ENCODE measurements around the gene DNAH6.
A peak's percentile ranks its signal among the peaks of the same experiment; 100 is the strongest.

The DNAH6 gene

GRCh38 chr2:84735389-84735788 is 219.1 kb downstream of the DNAH6 start:
- H3K27ac ChIP-seq = no peak overlapping the region
- TF ChIP-seq ZFX (IDR thresholded peaks at IDR 0.05; ENCODE audit: borderline replicate concordance) (no peak), CTCF (IDR thresholded peaks at IDR 0.05) (no peak)

DNA sequence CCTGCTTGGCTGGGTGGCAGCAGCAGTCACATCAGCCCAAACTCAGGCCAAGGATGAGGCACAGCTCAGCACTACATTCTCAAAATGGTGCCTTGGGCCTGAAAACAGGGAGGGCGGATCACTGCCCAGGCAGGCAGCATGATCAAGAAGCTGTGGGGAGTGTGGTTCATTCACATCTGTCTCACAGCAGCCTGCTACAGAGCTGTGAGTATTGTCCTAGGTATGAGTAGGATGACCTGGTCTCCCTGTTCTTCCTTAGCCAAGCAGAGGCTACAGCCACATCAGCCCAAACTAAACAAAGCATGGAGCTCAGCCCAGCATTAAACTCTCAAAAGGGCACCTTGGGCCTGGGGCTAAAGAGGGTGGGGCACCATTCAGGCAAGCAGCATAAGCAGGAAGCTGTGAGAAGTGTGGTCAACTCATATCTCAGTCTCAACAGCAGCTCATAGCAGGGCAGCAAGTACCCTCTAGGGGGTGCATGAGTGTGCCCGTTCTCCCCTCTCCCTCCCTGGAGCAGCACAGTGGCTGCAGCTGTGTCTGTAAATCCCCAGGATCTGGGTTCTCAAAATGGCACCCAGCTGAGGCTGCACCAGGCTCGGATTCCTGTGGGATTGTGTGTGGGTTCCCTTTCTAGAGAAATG is 225.0 kb downstream of the DNAH6 start:
- H3K27ac ChIP-seq = peak overlapping the region; percentile 53
- TF ChIP-seq CTCF (IDR thresholded peaks at IDR 0.05) (peak; percentile 44), ZFX (IDR thresholded peaks at IDR 0.05; ENCODE audit: borderline replicate concordance) (no peak)

DNA sequence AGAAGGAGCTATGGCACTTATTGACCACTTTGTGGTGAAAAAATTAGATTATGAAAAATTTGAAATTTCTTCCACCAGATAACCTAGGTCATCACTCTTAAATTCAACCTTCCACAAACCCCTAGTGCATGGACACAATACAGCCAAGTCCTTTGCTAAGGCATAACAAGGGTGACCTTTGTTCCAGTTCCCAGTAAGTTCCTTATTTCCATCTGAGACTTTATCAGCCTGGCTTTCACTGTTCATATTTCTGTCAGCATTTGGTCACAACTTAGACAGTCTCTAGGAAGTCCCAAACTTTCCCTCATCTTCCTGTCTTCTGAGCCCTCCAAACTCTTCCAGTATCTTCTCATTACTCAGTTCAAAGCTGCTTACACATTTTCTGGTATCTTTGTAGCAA is 232.0 kb downstream of the DNAH6 start:
- H3K27ac ChIP-seq = no peak overlapping the region
- TF ChIP-seq ZFX (IDR thresholded peaks at IDR 0.05; ENCODE audit: borderline replicate concordance) (no peak), CTCF (IDR thresholded peaks at IDR 0.05) (no peak)

GRCh38 chr2:84749442-84749841 is 233.1 kb downstream of the DNAH6 start:
- TF ChIP-seq ZFX (IDR thresholded peaks at IDR 0.05; ENCODE audit: borderline replicate concordance) = no peak
- no peak for TF ChIP-seq CTCF (IDR thresholded peaks at IDR 0.05)
- peak overlapping the region; percentile 31 for H3K27ac ChIP-seq

DNA sequence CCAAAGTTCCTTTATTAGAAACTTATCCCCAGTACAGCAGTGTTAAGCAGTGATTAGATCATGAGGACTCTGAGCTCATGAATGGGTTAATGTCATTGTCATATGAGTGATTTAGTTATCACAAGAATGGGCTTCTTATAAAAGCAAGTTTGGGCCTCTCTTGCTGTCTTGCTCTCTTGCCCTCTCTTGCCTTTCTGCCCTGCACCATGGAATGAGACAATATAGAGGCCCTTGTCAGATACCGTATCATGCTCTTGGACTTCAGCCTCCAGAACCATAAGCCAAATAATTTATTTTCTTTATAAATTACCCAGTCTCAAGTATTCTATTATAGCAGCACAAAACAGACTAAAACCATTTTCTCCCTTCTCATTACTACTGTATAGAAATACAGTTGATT is 238.8 kb downstream of the DNAH6 start:
- TF ChIP-seq ZFX (IDR thresholded peaks at IDR 0.05; ENCODE audit: borderline replicate concordance) (no peak), CTCF (IDR thresholded peaks at IDR 0.05) (no peak)
- no peak overlapping the region for H3K27ac ChIP-seq

- no peak overlapping the region for H3K27ac ChIP-seq
- TF ChIP-seq ZFX (IDR thresholded peaks at IDR 0.05; ENCODE audit: borderline replicate concordance) (no peak), CTCF (IDR thresholded peaks at IDR 0.05) (no peak)
Measured at GRCh38 chr2:84757648-84758047, 241.3 kb downstream of the DNAH6 start.

DNA sequence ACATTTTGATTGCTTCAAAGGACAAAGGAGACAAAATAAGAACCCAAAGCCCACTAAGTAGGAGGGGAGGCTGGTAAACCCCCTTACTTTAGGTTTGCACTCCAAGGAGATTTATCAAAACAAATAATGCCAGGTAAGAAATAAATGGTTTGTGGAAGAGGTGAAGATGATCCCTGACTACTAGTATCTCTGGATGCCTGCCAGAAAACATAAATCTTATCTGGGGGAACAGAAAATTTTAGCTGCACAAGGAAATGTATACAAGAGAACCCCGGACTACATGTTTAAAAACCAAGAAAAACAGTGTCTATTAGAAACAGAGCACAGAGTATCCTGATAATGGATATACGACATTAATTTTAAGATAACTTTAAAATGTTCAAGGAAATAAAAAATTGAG is 250.5 kb downstream of the DNAH6 start:
- TF ChIP-seq ZFX (IDR thresholded peaks at IDR 0.05; ENCODE audit: borderline replicate concordance) (no peak), CTCF (IDR thresholded peaks at IDR 0.05) (no peak)

More for the DNA sequence above, 250.5 kb downstream of the DNAH6 start:
- no peak overlapping the region for H3K27ac ChIP-seq

Measured in 22Rv1 (cell line).